BLaER1 (cell line): ENCODE measurements around the gene CDHR1.
A peak's percentile ranks its signal among the peaks of the same experiment; 100 is the strongest.

Experiments
- H3K27ac ChIP-seq: shearing (Covaris generic); formaldehyde crosslinking; 2 replicates; pipeline ENCODE4 v1.8.1; 2022
- H3K27me3 ChIP-seq: shearing (Covaris generic); formaldehyde crosslinking; 2 replicates; pipeline ENCODE4 v1.8.1; 2022
- H3K36me3 ChIP-seq: shearing (Covaris generic); formaldehyde crosslinking; 2 replicates; pipeline ENCODE4 v1.8.1; 2022
- H3K4me1 ChIP-seq: shearing (Covaris generic); formaldehyde crosslinking; 2 replicates; pipeline ENCODE4 v1.8.1; 2022
- H3K4me2 ChIP-seq: shearing (Covaris generic); formaldehyde crosslinking; 2 replicates; pipeline ENCODE4 v1.8.1; 2022
- H3K4me3 ChIP-seq: shearing (Covaris generic); formaldehyde crosslinking; 2 replicates; pipeline ENCODE4 v1.8.1; 2022
- H3K9ac ChIP-seq: shearing (Covaris generic); formaldehyde crosslinking; 2 replicates; pipeline ENCODE4 v1.8.1; 2022
- H3K9me3 ChIP-seq: shearing (Covaris generic); formaldehyde crosslinking; 2 replicates; pipeline ENCODE4 v1.8.1; 2022
- H4K20me1 ChIP-seq: shearing (Covaris generic); formaldehyde crosslinking; 2 replicates; pipeline ENCODE4 v1.8.1; 2022
- Cebpa-rat ChIP-seq: shearing (Covaris generic); IDR thresholded peaks from 2 replicates; pipeline ENCODE4 v1.8.1; 2022

The CDHR1 gene

GRCh38 chr10:84257343-84258020, 63.1 kb downstream of the CDHR1 start:
- no peak overlapping the region for H3K4me2 ChIP-seq
- H3K4me3 ChIP-seq = no peak overlapping the region
- H3K9ac ChIP-seq = no peak overlapping the region

GRCh38 chr10:84258034-84258695, 63.8 kb downstream of the CDHR1 start:
- Histone ChIP-seq H3K27ac (no peak overlapping the region), H3K9ac (no peak overlapping the region), H3K9me3 (no peaks in the 10 kb centered on the region), H3K36me3 (no peaks in the 10 kb centered on the region), H3K27me3 (no peaks in the 10 kb centered on the region), H3K4me2 (no peak overlapping the region), H3K4me1 (no peaks in the 10 kb centered on the region), H4K20me1 (no peaks in the 10 kb centered on the region), H3K4me3 (no peak overlapping the region)
- no peak for TF ChIP-seq Cebpa-rat

More at GRCh38 chr10:84257343-84258020, 63.1 kb downstream of the CDHR1 start:
- Histone ChIP-seq H3K36me3 (no peaks in the 10 kb centered on the region), H3K27ac (no peak overlapping the region), H3K4me1 (no peaks in the 10 kb centered on the region), H4K20me1 (no peaks in the 10 kb centered on the region), H3K27me3 (no peaks in the 10 kb centered on the region), H3K9me3 (no peaks in the 10 kb centered on the region)
- TF ChIP-seq Cebpa-rat = no peak

- Histone ChIP-seq H3K9me3 (no peaks in the 10 kb centered on the region), H3K4me3 (no peak overlapping the region), H3K9ac (no peak overlapping the region), H3K4me2 (no peak overlapping the region), H3K27me3 (no peaks in the 10 kb centered on the region), H3K27ac (no peak overlapping the region), H3K4me1 (no peaks in the 10 kb centered on the region), H4K20me1 (no peaks in the 10 kb centered on the region), H3K36me3 (no peaks in the 10 kb centered on the region)
- no peak for TF ChIP-seq Cebpa-rat
These were observed 67.0 kb downstream of the CDHR1 start for GRCh38 chr10:84261236-84261915.

- no peaks in the 10 kb centered on the region for H3K4me1 ChIP-seq
- no peak for TF ChIP-seq Cebpa-rat
These were observed 68.0 kb downstream of the CDHR1 start for GRCh38 chr10:84262190-84262956.

GRCh38 chr10:84263716-84264115, 69.4 kb downstream of the CDHR1 start:
- Histone ChIP-seq H4K20me1 (no peaks in the 10 kb centered on the region), H3K9me3 (no peaks in the 10 kb centered on the region), H3K4me3 (no peak overlapping the region), H3K27me3 (no peaks in the 10 kb centered on the region), H3K36me3 (no peaks in the 10 kb centered on the region), H3K9ac (no peak overlapping the region), H3K4me2 (no peak overlapping the region), H3K4me1 (no peaks in the 10 kb centered on the region), H3K27ac (no peak overlapping the region)
- TF ChIP-seq Cebpa-rat = no peak

More at GRCh38 chr10:84262190-84262956, 68.0 kb downstream of the CDHR1 start:
- H3K36me3 ChIP-seq = no peaks in the 10 kb centered on the region
- H3K27me3 ChIP-seq = no peaks in the 10 kb centered on the region
- H3K27ac ChIP-seq = no peak overlapping the region
- no peaks in the 10 kb centered on the region for H3K9me3 ChIP-seq
- H3K9ac ChIP-seq = no peak overlapping the region
- no peak overlapping the region for H3K4me3 ChIP-seq
- no peaks in the 10 kb centered on the region for H4K20me1 ChIP-seq
- H3K4me2 ChIP-seq = no peak overlapping the region

GRCh38 chr10:84264611-84265141, 70.3 kb downstream of the CDHR1 start:
- Histone ChIP-seq H3K27ac (no peak overlapping the region), H3K9ac (no peak overlapping the region), H3K4me3 (no peak overlapping the region), H3K36me3 (no peaks in the 10 kb centered on the region), H4K20me1 (no peaks in the 10 kb centered on the region), H3K4me2 (peak overlapping the region; percentile 7; the same call in 1 of the 2 replicates), H3K4me1 (no peaks in the 10 kb centered on the region), H3K27me3 (no peaks in the 10 kb centered on the region), H3K9me3 (no peaks in the 10 kb centered on the region)
- no peak for TF ChIP-seq Cebpa-rat

GRCh38 chr10:84265418-84265817, 71.1 kb downstream of the CDHR1 start:
- Histone ChIP-seq H3K9ac (no peak overlapping the region), H3K27me3 (no peaks in the 10 kb centered on the region), H3K27ac (no peak overlapping the region), H3K4me3 (no peak overlapping the region), H3K4me1 (no peaks in the 10 kb centered on the region), H3K9me3 (no peaks in the 10 kb centered on the region), H4K20me1 (no peaks in the 10 kb centered on the region), H3K4me2 (no peak overlapping the region), H3K36me3 (no peaks in the 10 kb centered on the region)
- TF ChIP-seq Cebpa-rat = no peak

GRCh38 chr10:84267503-84268126, 73.3 kb downstream of the CDHR1 start:
- Histone ChIP-seq H3K36me3 (no peaks in the 10 kb centered on the region), H3K27ac (no peak overlapping the region), H3K27me3 (no peaks in the 10 kb centered on the region), H3K4me2 (no peak overlapping the region), H3K9me3 (no peaks in the 10 kb centered on the region), H4K20me1 (no peaks in the 10 kb centered on the region), H3K4me3 (no peak overlapping the region), H3K4me1 (no peaks in the 10 kb centered on the region), H3K9ac (no peak overlapping the region)
- no peak for TF ChIP-seq Cebpa-rat

GRCh38 chr10:84269162-84269561, 74.8 kb downstream of the CDHR1 start:
- H4K20me1 ChIP-seq = no peaks in the 10 kb centered on the region
- H3K4me1 ChIP-seq = no peaks in the 10 kb centered on the region
- H3K4me3 ChIP-seq = no peak overlapping the region
- TF ChIP-seq Cebpa-rat = no peak
- no peak overlapping the region for H3K9ac ChIP-seq
- H3K36me3 ChIP-seq = no peaks in the 10 kb centered on the region
- no peak overlapping the region for H3K27ac ChIP-seq
- no peaks in the 10 kb centered on the region for H3K27me3 ChIP-seq
- H3K9me3 ChIP-seq = no peaks in the 10 kb centered on the region
- no peak overlapping the region for H3K4me2 ChIP-seq
